GM12874 (cell line): Measurements from ENCODE around the gene ZMYM4.

Experiments
- TF ChIP-seq, protein P1 (sequence below): IDR thresholded peaks from 2 replicates; pipeline ENCODE4 v1.5.1; 2011; ENCODE audit warnings: low read depth, mild to moderate bottlenecking, control low read depth, low read length, moderate library complexity; ENCODE audit not compliant: insufficient read depth

ZMYM4 gene

DNA sequence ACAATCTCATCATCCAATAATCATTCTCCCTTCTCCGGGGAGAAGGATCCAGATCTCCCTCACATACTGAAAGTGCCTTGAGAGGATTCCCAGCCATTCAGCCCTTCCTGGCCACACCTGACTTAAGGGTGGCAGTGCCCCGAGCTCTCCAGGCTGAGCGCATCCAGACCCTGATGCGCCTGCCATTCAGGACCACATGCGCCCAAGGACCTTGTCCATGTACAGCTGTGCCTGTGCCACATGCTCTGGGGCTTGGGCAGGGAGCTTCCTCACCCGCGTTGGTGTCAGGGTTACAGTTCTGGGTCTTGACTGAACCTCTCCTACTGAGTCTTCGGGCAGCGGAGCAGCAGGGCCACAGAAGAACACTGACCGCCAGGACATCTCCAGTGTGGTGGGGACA lies 167.6 kb downstream of the ZMYM4 start:
- TF ChIP-seq, protein P1, sequence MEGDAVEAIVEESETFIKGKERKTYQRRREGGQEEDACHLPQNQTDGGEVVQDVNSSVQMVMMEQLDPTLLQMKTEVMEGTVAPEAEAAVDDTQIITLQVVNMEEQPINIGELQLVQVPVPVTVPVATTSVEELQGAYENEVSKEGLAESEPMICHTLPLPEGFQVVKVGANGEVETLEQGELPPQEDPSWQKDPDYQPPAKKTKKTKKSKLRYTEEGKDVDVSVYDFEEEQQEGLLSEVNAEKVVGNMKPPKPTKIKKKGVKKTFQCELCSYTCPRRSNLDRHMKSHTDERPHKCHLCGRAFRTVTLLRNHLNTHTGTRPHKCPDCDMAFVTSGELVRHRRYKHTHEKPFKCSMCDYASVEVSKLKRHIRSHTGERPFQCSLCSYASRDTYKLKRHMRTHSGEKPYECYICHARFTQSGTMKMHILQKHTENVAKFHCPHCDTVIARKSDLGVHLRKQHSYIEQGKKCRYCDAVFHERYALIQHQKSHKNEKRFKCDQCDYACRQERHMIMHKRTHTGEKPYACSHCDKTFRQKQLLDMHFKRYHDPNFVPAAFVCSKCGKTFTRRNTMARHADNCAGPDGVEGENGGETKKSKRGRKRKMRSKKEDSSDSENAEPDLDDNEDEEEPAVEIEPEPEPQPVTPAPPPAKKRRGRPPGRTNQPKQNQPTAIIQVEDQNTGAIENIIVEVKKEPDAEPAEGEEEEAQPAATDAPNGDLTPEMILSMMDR = no peak

DNA sequence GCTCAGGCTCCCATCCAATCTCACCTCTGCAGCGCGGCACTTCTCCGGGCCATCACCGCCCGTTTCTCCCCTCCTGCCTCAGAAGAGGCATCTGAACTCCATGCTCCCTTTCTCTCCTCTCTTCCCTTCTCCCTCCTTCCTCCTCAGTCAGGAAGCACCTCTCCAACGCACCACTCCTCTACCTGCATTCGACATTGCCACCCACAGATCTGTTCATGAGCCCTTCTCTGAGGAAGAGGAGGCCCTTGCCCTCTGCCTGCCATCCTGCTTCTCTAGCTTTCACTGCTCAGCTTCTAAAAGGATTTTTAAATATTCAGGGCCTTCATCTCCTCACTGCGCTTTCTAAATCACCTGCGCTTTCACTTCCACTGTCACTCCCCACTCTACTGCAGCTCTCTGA lies 168.7 kb downstream of the ZMYM4 start:
- TF ChIP-seq, protein P1 = no peak

DNA sequence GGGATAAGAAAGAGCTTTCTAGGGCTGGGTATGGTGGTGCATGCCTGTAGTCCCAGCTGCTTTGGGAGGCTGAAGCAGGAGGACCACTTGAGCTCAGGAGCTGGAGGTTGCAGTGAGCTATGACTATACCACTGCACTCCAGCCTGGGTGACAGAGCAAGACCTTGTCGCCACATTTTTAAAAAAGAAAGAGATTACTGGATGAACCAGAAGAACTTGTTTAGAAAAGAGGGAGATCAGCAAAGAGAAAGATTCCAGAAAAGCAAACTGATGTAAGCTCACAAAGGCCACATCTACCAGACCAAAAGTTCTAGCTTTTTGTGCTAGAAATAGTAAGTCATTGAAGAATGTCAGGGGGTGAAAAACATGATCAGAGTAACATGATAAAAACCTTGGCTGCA lies 171.1 kb downstream of the ZMYM4 start:
- TF ChIP-seq, protein P1 = no peak

DNA sequence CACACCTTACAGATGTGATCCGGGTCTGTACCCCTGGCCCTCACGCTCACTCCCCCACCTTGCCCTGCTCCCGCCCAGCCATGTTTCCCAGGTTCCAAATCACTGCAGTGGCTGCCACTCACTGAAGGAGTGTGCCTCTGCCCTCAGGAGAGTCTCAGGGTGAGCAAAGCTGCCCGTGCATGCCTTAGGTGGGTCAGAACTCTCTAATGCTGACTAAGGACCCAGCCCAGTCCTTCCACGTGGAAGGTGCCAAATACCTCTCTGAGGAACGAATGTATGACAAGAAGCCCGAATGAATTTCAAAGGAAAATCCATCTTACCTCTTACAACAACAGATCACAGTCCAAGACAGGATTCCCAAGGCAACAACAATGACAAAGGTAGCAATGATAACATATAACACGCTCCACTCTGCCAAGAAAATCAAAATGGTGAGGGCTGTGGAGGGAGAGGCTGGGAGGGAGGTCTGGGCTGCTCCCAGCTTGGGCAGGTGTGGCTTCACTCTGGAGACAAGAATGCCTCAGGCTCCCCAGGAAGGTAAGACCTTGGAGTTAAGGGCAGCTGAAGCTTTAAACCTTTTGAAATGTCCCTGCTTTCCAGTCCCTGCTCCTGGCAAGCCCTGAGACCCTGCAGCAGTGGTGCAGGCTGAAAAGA lies 173.5 kb downstream of the ZMYM4 start:
- TF ChIP-seq, protein P1 = no peak

DNA sequence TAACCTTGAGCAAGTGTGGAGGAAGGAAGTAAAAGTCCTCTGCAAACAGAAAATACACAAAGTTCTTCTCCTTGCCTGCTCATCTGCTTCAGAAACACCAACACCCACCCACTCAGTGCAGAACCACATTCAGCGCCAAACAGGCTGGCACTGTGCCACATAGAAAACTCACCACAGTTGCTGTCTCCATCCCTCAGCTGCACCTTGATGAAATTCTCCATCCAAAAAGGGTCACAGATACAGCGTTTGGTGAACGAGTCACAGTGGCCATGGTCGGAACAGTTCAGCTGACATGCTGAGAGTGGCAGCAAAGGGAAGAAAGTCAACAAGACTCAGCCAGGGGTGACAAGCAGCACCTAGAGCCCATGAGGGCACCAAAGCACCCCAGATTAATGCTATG lies 174.2 kb downstream of the ZMYM4 start:
- TF ChIP-seq, protein P1 = no peak

DNA sequence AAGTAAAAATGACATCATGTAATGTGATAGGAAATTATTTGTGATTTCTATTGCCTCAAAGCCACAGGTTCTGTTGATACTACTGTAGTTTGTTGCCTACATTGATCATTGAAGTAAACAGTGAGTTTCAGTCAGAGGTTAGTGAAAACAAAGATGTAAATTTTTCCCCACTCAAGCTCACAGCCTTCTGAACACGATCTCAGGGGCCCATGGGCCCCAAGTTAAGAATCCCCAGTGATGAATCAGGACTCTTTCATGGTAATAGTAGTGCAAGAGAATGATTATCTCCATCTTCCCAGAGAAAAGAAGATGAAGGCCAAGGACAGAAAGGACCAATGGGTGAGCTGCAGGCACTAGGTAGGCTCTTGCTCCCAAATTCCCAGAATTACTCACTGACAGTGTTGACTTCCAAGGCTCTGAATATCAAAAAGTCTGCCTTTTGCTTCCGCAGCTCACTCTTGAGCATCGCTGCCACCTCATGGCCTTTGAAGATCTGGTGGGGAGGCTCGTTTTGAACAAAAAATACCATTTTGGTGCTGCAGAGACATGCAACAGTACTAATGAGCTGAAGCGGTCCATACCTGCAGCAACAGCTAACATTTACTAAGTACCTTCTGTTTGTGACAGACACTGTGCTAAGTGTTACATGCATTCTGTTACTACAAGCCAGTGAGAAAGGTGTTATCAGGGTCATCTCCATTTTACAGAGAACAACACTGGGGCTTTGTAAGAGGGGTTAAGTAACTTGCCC lies 175.4 kb downstream of the ZMYM4 start:
- TF ChIP-seq, protein P1 = no peak

DNA sequence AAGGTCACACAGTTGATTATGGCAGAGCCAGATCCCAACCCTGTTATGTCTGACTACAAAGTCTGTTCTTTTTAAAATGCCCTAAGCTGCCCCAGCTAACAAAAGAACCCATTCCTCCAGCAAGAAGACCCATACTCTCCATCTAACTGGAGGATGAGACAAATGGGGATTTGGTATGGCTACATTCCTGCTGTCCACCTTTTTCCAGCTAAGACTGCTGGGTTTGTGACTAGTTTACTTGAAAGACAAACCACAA lies 175.9 kb downstream of the ZMYM4 start:
- TF ChIP-seq, protein P1 = no peak

DNA sequence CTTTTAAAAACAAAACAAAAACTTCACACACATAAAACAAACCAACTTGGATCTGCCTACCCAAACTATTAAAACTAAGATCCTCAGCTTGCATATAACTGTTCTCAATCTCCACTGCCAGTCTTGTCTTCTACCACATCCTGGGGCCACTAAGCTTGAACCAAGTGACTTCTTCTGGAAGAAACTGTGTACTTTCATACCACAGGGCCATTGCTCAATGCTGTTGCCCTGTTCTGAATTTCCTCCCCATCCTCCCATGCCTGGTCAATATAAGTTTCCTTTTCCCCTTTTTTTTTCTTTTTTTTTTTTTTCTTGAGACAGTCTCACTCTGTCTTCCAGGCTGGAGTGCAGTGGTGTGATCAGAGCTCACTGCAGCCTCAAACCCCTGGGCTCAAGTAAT lies 178.8 kb downstream of the ZMYM4 start:
- TF ChIP-seq, protein P1 = no peak
